Activated CD8-positive, alpha-beta T cell treated with anti-CD3 and anti-CD28 coated beads for 36 hours (primary cell): ENCODE results near the gene C2orf66. TPM values are rescaled to one million over a fixed set of nuclear protein-coding genes. Genes with fewer than 3 reads are reported as not detected.
A peak's percentile ranks its signal among the peaks of the same experiment; 100 is the strongest.

ENCODE experiments used
- ATAC-seq: fragments of 200-7000 bp; cut with Tn5 transposase; one replicate; pipeline ENCODE4 v1.10.0; 2021; ENCODE audit warnings: mild to moderate bottlenecking, moderate library complexity
- CTCF ChIA-PET: fragments of 350-600 bp; sonication (Branson Sonifier 250); formaldehyde crosslinking; loops from one replicate; lab custom pipeline; 2021; ENCODE audit warnings: antibody characterized with exemption; lab: Charles Lee
- POLR2A ChIA-PET: fragments of 350-600 bp; sonication (Branson Sonifier 250); formaldehyde crosslinking; loops from one replicate; lab custom pipeline; 2021; ENCODE audit warnings: antibody characterized with exemption; lab: Charles Lee
- DNase-seq: peaks from one replicate; pipeline ENCODE4 v3.0.0-alpha.2; 2020
- H3K27ac Mint-ChIP-seq: one replicate; pipeline ENCODE4 v1.8.0; 2021; ENCODE audit warnings: mild to moderate bottlenecking, mixed read lengths
- H3K27me3 Mint-ChIP-seq: one replicate; pipeline ENCODE4 v1.8.0; 2021; ENCODE audit warnings: mixed read lengths
- H3K36me3 Mint-ChIP-seq: one replicate; pipeline ENCODE4 v1.8.0; 2021; ENCODE audit warnings: low read depth, mixed read lengths
- H3K4me1 Mint-ChIP-seq: one replicate; pipeline ENCODE4 v1.8.0; 2021; ENCODE audit warnings: low read depth, mixed read lengths
- H3K4me3 Mint-ChIP-seq: one replicate; pipeline ENCODE4 v1.8.0; 2021; ENCODE audit warnings: mild to moderate bottlenecking, moderate library complexity, mixed read lengths
- H3K9me3 Mint-ChIP-seq: one replicate; pipeline ENCODE4 v1.8.0; 2021; ENCODE audit warnings: mixed read lengths
- intact Hi-C: fragments of 100-400 bp; cut with micrococcal nuclease; formaldehyde crosslinking; loops from one replicate; pipeline ENCODE4 v1.10.0; 2022
- total RNA-seq, 2 experiments: library from RNA; stranded (reverse); gene quantifications; one replicate each; pipeline ENCODE4 v1.2.3, GENCODE V29; 2021
- TF ChIP-seq, protein P1 (sequence below): fragments of 200-600 bp; IDR thresholded peaks from one replicate; pipeline ENCODE4 v1.8.0; 2022; ENCODE audit warnings: antibody characterized with exemption, mild to moderate bottlenecking

The C2orf66 gene
- total RNA-seq, 2 experiments from 2014 or later: not detected

DNA sequence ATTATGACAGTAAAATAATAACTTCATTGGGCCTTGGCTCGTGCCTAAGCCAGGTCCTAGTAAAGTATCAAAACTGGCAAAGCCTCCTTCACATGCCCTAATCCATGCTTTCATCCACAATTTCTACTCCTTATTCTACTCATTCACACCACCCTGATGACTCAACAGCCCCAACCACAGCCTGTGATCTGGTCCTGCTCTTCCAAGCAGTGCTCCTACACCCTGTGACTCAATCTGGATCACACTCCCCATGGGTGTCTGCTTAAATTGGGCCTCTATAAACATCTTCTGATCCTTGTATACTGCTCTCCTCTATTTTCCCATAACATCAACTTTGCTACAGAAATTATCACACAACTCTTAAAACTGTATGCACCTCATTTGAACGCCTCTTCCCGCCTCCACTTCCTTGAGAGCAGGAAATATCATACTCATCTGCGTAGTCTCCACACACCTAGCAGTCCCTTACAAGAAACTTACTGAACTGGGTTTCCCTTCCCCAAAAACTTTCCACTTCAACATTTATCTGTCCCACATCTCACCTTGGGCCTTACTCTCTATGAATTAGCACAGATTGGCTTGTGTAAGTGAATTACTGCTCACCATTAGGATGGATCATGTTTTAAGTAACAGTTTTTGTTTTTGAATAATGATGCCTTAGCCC is 25.6 kb downstream of the C2orf66 start:
- H3K36me3 Mint-ChIP-seq: peaks cover 35% of the 10 kb centered on the region
- DNase-seq: peak; percentile 36
- ChIA-PET CTCF (no interaction called here), POLR2A (interaction anchor here (0.7 kb wide), 1 partner anchor 23 kb away, joined by 3 read pairs; no protein-coding TSS in a partner anchor)
- no peak overlapping the region for H3K4me3 Mint-ChIP-seq
- peak overlapping the region; percentile 73 for H3K27ac Mint-ChIP-seq
- no peaks in the 10 kb centered on the region for H3K9me3 Mint-ChIP-seq
- H3K27me3 Mint-ChIP-seq: no peaks in the 10 kb centered on the region
- intact Hi-C loops: no loop called here
- TF ChIP-seq, protein P1, sequence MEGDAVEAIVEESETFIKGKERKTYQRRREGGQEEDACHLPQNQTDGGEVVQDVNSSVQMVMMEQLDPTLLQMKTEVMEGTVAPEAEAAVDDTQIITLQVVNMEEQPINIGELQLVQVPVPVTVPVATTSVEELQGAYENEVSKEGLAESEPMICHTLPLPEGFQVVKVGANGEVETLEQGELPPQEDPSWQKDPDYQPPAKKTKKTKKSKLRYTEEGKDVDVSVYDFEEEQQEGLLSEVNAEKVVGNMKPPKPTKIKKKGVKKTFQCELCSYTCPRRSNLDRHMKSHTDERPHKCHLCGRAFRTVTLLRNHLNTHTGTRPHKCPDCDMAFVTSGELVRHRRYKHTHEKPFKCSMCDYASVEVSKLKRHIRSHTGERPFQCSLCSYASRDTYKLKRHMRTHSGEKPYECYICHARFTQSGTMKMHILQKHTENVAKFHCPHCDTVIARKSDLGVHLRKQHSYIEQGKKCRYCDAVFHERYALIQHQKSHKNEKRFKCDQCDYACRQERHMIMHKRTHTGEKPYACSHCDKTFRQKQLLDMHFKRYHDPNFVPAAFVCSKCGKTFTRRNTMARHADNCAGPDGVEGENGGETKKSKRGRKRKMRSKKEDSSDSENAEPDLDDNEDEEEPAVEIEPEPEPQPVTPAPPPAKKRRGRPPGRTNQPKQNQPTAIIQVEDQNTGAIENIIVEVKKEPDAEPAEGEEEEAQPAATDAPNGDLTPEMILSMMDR: no peak
- peak; percentile 83 for ATAC-seq
- H3K4me1 Mint-ChIP-seq: peaks cover 12% of the 10 kb centered on the region

DNA sequence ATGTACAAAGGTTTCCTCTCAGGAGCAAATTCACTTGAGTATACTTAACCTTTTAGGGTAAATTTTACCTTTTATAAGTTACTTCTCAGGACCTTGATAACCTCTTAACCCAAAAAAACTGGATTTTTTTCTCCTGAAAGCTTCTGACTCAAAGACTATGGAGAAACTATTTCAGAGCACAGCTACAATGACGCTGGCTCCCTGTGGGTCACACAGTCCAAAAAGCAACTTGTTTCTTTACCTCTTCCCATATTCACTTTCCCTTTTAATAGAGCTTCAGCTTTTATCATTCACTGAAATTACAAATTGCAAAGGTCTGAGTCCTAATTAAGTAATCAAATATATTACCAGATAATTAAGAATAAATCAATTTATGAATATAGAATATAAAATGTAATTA is 42.1 kb downstream of the C2orf66 start:
- ChIA-PET POLR2A (no interaction called here), CTCF (interaction anchor here (6.6 kb wide), 1 partner anchor 16 kb away, joined by 39 read pairs; no protein-coding TSS in a partner anchor)
- DNase-seq: no peak
- H3K27me3 Mint-ChIP-seq: no peaks in the 10 kb centered on the region
- ATAC-seq: no peak
- H3K27ac Mint-ChIP-seq: no peak overlapping the region
- H3K36me3 Mint-ChIP-seq: peaks cover 33% of the 10 kb centered on the region
- no peaks in the 10 kb centered on the region for H3K4me1 Mint-ChIP-seq
- H3K4me3 Mint-ChIP-seq: no peak overlapping the region
- intact Hi-C loops: no loop called here
- TF ChIP-seq, protein P1: no peak
- H3K9me3 Mint-ChIP-seq: no peaks in the 10 kb centered on the region

DNA sequence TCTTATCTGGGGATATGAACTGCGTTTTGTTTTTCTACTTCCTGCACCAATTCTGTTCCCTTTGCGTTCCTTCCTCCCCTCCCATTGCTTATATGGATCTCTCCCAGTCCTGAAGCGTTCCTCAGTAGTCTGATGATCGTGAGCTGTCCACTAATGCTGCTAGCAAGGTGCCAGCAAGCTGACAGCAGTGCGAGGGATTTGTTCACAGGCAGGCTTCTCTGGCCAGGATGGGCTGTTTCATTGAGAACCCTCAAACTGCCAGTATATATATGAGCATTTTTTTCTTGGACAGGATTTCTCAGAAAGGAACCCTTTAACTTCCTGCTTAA is 49.8 kb downstream of the C2orf66 start:
- POLR2A ChIA-PET: no interaction called here
- CTCF ChIA-PET: interaction anchor here (1.0 to 1.9 kb wide), 2 partner anchors 9 to 99 kb away, joined by 3 to 17 read pairs; no protein-coding TSS in a partner anchor
- Mint-ChIP-seq H3K36me3 (peaks cover 46% of the 10 kb centered on the region), H3K4me1 (no peaks in the 10 kb centered on the region), H3K9me3 (peaks cover 29% of the 10 kb centered on the region), H3K27me3 (no peaks in the 10 kb centered on the region), H3K27ac (no peak overlapping the region), H3K4me3 (no peak overlapping the region)
- intact Hi-C loops: no loop called here
- ATAC-seq: no peak
- TF ChIP-seq, protein P1: no peak
- no peak for DNase-seq

DNA sequence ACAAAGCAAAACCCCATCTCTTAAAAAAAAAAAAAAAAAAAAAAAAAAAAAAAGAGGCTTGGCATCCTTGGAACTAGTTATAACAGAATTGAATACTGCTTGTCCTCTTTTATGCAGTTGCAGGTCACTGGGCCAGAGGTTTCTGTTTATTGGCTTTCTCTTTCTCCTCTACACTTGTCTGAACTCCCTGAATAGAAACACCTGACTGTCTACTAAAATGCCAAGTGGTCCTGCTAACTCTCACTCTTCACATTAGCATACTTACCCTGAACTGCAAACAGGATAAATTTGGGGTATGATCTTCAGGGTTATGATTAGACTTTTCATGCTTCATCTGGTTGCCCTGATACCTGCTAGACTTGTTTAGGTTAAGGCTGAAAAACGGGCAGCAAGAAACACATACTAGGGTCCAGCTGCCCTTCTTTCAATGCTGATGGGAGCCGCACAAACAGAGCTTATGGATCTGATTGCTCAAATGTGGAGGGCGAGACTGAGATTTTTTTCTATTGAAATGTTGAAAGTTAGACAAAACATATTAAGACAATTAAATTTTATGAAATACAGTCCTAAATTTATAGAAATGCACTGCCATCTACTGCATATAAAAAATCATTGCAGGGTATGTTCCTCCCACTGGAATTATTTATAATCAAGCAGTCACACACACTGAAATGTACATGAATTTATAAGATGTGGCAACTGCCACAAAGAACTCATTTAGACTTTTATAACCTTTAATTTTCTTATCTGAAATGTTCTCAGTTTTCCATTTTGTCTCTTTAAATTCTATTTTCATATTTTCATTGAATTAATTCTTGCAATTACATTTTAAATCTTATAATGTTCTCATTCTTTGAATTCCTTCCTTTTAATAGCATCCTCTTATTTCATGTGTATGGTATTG is 50.4 kb downstream of the C2orf66 start:
- ChIA-PET POLR2A (no interaction called here), CTCF (interaction anchor here (1.0 to 1.9 kb wide), 2 partner anchors 8 to 98 kb away, joined by 3 to 17 read pairs; no protein-coding TSS in a partner anchor)
- Mint-ChIP-seq H3K36me3 (peaks cover 43% of the 10 kb centered on the region), H3K4me3 (no peak overlapping the region), H3K27me3 (no peaks in the 10 kb centered on the region), H3K9me3 (peaks cover 35% of the 10 kb centered on the region), H3K27ac (no peak overlapping the region), H3K4me1 (no peaks in the 10 kb centered on the region)
- TF ChIP-seq, protein P1: peak; percentile 38
- ATAC-seq (no peak), DNase-seq (no peak)
- intact Hi-C loops: no loop called here

Other genes with a start within 250 kb of the C2orf66 start
- 1 to 10 TPM; 2.5 to 3.0 TPM for gene HECW2, start 215.8 kb downstream of the C2orf66 start, total RNA-seq
- 10 to 100 TPM; 10.4 to 13.8 TPM for gene CCDC150, start 169.6 kb downstream of the C2orf66 start, total RNA-seq
- 10 to 100 TPM; 61.0 to 65.9 TPM for gene GTF3C3, start 9.7 kb downstream of the C2orf66 start, total RNA-seq
- 10 to 100 TPM; 17.7 to 19.2 TPM for gene PGAP1, start 117.4 kb upstream of the C2orf66 start, total RNA-seq